Epithelial cell of prostate (primary cell): Measurements from ENCODE around the gene MAD1L1.
"Not testable (repeated sequence)": the region's sequence is repeated elsewhere in the genome, so short reads cannot be mapped to it uniquely, and the experiment has no call there.

ENCODE experiments used
- DNase-seq: peaks from one replicate; pipeline ENCODE4 v3.0.0-alpha.2; 2011; ENCODE audit warnings: low read depth, low spot score
- H3K27ac ChIP-seq: fragments of 450-650 bp; 2 replicates; pipeline ENCODE4 v1.5.1; 2017; ENCODE audit warnings: mild to moderate bottlenecking

MAD1L1 gene

GRCh38 chr7:1867370-1868260, 365.1 kb downstream of the MAD1L1 start:
- DNase-seq: no peak
- H3K27ac ChIP-seq: no peak overlapping the region

GRCh38 chr7:1866601-1867000, 366.1 kb downstream of the MAD1L1 start:
- no peak for DNase-seq
- H3K27ac ChIP-seq: no peak overlapping the region

- H3K27ac ChIP-seq: no peak overlapping the region
- no peak for DNase-seq
These were observed 367.0 kb downstream of the MAD1L1 start for GRCh38 chr7:1865571-1866255.

GRCh38 chr7:1865000-1865555, 367.7 kb downstream of the MAD1L1 start:
- no peak for DNase-seq
- H3K27ac ChIP-seq: no peak overlapping the region

GRCh38 chr7:1864161-1864940, 368.4 kb downstream of the MAD1L1 start:
- H3K27ac ChIP-seq: no peak overlapping the region
- DNase-seq: no peak

GRCh38 chr7:1863091-1863900, 369.4 kb downstream of the MAD1L1 start:
- H3K27ac ChIP-seq: no peak overlapping the region
- DNase-seq: no peak

- no peak overlapping the region for H3K27ac ChIP-seq
- DNase-seq: no peak
These were observed 370.2 kb downstream of the MAD1L1 start for GRCh38 chr7:1862560-1862959.

GRCh38 chr7:1861799-1862458, 370.8 kb downstream of the MAD1L1 start:
- no peak overlapping the region for H3K27ac ChIP-seq
- DNase-seq: no peak

GRCh38 chr7:1860881-1861798, 371.6 kb downstream of the MAD1L1 start:
- not testable (repeated sequence) for H3K27ac ChIP-seq, DNase-seq

- no peak for DNase-seq
- no peak overlapping the region for H3K27ac ChIP-seq
These were observed 373.3 kb downstream of the MAD1L1 start for GRCh38 chr7:1859266-1860035.

- DNase-seq: no peak
- no peak overlapping the region for H3K27ac ChIP-seq
These were observed 374.1 kb downstream of the MAD1L1 start for GRCh38 chr7:1858435-1859265.

- DNase-seq: no peak
- no peak overlapping the region for H3K27ac ChIP-seq
These were observed 375.0 kb downstream of the MAD1L1 start for GRCh38 chr7:1857487-1858421.

- no peak for DNase-seq
- H3K27ac ChIP-seq: no peak overlapping the region
These were observed 375.8 kb downstream of the MAD1L1 start for GRCh38 chr7:1856888-1857441.

- DNase-seq: no peak
- H3K27ac ChIP-seq: no peak overlapping the region
These were observed 376.4 kb downstream of the MAD1L1 start for GRCh38 chr7:1856161-1856887.
